Amniotic epithelial cell (primary cell): Measurements from ENCODE around the gene TBC1D5.

Experiments used
- DNase-seq: peaks from one replicate; pipeline ENCODE4 v3.0.0-alpha.2; 2010; ENCODE audit warnings: low read depth

TBC1D5 gene

DNA sequence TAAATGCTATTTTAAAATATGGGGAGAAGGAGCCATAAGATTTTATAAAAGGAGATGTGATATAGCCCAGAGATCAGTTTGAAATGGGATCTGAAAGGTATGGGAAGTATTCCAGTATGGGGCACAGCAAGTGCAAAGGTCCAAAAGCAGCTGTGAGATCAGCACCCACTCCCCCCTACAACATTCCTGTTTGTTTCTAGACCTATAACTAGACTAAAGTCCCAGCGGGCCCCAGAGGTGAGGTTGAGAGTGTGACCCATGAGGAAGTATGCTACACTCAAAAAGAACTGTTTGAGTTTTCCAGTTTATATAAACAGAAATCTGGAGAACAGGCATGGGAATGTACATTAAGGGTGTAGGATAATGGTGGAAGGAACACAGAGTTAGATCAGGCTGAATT, 152.5 kb downstream of the TBC1D5 start:
- no peak for DNase-seq

DNA sequence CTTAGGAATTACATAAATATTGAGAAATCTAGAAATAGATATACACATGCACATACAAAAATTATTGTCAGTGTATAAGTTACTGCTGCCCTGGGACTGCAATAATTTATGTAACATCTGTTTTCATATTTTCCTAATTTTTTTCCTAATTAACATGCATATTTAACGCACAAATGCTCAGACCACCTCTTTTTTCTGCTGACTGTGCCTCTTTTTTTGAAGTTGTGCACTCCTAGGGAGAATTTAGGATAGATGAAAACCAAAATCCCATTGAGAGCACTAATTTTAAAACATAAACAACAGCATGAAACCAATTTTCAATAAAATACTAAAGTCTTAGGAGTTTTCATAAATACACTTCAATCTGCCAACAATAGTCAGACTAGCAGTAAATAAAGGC, 154.0 kb downstream of the TBC1D5 start:
- no peak for DNase-seq

DNA sequence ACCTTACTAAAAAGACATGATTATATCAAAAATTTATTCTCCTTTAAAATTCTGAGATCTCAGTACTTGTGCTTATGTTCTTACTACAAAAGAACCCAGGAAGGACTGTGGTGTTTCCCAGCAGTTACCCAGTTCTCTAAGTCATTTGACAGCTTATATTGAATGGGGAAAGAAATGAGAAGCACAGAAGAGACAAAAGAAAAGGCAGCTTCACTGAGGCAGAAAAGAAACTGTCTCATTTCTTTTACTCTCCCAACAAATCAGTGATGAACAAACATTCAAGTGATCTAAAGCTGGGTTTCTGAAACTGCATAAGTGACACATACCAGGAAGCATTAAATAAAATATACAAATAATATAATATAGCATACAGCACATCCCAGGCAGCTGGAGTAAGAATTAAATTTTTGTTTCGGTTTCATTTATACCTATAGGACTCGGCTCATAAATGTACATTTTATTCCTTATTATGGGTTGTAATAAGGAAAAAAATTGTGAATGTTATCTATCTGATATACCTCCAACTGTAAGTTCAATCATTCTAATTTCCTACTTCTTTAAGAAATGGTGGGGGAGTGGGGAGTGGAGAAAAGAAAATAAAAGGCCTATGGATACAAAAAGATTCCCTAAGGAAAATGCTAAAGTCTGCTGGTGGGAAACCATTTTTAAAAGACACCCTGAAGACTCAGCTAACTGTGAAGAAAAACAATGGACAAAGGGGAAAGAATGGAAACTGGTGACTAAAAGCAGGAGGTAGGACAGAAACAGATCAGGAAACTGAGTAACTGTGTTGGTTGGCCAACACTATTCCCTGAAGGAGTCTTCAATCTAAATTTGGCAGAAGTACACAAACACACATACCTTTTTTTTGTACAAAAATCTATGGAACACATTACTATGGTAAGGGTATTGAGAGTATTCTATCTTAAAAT, 156.8 kb downstream of the TBC1D5 start:
- DNase-seq, result no peak

DNA sequence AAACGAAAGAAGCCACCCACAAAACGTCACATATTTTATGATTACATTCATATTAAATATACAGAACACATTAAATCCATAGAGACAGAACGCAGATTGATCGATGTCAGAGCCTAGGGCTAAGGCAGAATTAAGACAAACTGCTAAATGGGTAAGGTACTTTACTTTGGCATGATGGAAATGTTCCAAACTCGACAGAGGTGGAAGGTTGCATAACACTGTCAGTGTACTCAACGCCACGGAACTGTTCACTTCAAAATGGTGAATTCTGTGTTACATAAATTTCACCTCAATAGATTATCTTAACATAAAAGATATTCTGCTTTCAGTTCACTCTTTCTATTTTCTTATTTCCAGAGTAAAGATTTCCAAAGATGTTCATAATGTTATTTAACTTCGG, 158.4 kb downstream of the TBC1D5 start:
- no peak for DNase-seq

DNA sequence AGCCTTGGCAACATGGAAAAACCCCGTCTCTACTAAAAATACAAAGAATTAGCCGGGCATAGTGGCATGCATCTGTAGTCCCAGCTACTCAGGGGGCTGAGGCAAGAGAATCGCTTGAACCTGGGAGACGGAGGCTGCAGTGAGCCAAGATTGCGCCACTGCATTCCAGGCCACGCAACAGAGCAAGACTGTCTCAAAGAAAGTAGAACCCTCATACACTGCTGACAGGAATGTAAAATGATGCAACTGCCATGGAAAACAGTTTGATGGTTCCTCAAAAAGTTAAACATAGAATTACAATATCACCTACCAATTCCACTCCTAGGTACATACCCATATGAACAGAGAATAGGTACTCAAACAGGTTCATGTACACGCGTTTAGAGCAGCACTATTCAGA, 158.9 kb downstream of the TBC1D5 start:
- peak; percentile 79 for DNase-seq

DNA sequence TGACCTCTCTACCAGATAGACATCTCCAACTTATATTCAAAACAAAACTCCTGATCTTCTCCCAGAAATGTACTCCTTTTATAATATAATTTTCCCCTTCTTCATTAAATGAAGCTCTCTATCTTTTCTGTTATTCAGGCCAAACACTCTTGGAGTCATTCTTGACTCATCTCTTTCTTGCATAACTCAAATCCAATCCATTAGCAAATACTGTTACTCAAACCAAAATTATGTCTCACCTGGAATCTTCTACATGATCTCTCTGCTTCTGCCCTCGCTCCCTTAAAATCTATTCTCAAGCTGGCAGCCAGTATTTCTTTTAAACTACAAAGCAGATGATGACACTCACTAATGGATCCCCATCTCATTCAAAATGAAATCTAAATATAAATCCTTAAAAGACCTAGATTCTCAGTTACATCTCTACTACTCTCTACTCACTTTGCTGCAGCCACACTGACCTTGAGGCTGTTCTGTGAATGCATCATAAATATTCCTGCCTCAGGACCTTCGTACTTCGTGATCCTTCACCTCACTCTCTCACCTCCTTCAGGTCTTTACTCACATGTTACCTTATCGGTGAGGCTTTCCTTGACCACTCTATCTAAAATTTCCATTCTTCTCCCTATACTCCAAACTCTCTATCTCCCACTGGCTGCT, 160.9 kb downstream of the TBC1D5 start:
- peak; percentile 68 for DNase-seq

DNA sequence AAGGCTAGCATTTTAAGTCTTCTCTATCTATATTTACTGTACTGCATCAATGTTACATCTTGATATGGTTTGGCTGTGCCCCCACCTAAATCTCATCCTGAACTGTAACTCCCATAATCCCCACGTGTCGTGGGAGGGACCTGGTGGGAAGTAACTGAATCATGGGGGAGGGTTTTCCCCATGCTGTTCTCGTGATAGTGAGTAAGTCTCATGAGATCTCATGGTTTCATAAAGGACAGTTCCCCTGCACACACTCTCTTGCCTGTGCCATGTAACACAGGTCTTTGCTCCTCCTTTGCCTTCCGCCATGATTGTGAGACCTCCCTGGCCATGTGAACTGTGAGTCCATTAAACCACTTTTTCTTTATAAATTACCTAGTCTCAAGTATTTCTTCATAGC, 161.5 kb downstream of the TBC1D5 start:
- DNase-seq, result peak; percentile 22

DNA sequence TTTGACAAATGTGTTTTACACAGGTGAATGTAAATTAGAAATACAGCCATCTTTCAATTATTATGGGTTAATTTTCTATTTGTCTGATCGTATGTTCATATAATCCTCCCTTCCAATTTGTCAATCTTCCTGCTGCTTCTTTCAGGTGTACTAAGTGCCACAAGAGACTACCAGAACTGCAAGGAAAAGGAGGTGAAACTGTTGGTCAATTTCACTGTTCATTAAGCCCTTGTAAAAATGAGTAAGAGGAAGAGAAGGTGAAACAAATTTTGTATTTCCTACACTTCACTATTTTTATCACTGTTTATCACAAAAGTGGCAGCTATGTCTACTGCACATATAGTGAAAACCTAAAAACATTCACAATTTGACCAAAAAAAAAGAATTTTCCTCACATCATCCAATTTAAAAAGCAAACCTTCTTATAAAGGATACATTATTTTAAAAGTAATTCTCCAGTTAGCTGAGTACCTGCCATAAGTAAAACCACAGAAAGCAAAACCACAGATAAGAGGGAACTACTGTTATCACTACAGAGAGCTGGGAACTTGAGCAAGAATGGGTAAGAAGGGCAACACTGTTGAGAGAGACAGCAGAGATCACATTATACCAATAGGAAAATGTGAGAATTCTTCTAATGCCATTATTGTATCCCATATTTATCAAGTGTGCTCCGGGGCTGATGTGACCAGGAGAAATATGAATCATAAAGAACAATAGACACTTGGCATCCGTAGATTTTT, 163.0 kb downstream of the TBC1D5 start:
- DNase-seq, result peak; percentile 90

DNA sequence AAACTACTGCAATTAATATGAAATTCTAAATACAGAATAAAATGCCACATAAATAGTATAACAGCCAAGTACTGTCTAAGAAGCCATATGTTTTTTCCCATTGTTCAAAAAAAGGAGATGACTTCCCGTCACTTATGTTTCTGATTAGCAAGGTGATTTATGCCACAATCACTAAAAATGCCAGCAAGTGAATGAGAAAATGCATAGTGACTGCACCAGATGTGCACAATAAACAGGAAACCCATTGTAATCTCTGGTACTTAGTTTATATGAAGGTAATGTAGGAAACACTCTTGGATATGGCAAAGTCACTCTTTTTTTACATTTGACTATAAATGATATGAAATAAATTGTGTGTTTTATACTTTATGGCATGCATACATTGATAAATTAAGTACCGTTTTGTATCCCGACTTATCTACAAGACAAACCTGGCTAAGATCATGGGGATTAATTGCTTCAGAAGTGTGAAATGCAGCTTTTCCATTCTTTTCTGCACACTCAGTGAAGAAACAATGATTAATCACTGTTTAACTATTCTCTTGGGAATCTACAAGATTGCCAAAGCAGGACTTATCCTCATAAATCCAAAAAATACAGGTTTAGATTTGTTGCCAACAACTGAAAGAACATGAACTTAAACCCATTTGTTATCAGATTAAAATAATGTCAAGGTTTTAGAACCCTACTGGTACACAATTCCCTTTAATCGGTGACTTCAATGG, 164.5 kb downstream of the TBC1D5 start:
- peak; percentile 85 for DNase-seq

DNA sequence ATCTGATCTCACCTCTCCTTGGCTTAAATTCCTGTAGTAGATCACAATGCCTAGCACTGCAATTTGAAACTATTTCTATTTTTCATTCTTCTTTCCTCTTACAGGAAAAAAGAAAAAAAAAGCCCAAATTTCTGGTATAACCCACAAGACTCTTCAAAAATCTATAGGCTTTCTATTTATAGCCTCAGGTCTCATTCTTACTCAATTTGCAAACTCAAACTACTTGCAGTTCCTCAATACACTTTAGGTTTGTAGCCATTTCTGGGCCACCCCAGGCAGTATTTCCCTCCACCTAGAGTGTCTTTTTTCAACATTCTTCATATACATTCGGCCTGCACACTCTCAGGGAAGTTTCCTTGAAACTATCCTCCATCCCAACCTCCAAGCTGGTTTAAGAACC, 169.0 kb downstream of the TBC1D5 start:
- no peak for DNase-seq

DNA sequence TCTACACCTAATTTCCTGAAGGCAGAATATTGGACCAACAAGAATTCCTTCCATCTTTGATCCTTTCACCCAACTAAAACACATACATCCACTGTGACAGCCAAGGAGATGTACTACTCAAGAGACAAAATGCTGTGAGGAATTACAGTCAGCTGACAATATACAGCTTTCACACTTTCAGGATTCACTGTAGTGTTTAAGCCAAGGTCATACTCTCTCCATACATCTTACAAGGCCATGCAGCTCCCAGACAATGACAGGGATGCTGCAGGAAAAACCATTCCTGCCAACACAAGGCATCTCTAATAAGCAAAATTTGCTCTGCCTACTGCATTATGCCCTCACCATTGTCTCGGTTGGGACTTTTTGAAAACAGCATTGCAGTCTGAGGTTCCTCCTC, 170.7 kb downstream of the TBC1D5 start:
- DNase-seq, result no peak

DNA sequence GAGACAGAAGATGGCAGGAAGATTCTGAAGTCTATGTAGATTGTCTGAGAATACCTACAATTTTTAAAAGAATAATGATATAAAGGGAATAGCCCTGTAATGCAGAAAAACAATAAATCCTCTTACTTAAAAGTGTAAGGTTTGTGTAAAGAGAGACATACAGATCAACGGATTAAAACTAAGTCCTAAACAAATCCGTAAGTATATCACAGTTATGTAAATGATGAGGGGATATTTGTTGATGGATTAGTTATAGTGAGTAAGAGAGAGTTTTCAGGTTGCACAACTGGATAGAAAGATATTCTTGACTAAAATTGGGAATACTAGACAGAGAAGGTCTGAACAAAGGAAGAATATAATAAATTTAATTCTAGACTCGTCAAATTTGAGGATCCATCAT, 179.6 kb downstream of the TBC1D5 start:
- no peak for DNase-seq

DNA sequence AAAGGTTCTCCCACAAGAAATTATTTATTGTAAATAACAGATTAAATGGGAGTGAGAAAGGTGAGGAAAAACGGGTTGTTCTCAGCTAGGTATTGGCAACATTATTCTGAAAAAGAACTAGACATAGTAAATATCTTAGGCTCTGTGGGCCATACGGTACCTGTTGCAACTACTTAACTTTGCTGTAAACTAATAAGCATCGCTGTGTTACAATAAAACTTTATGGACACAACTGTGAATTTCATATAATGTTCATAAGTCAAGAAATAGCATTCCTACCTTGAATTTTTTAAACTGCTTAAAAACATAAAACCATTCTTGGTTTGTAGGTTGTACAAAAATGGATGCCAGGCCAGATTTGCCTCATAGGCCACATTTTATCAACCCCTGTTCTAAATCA, 183.9 kb downstream of the TBC1D5 start:
- no peak for DNase-seq

DNA sequence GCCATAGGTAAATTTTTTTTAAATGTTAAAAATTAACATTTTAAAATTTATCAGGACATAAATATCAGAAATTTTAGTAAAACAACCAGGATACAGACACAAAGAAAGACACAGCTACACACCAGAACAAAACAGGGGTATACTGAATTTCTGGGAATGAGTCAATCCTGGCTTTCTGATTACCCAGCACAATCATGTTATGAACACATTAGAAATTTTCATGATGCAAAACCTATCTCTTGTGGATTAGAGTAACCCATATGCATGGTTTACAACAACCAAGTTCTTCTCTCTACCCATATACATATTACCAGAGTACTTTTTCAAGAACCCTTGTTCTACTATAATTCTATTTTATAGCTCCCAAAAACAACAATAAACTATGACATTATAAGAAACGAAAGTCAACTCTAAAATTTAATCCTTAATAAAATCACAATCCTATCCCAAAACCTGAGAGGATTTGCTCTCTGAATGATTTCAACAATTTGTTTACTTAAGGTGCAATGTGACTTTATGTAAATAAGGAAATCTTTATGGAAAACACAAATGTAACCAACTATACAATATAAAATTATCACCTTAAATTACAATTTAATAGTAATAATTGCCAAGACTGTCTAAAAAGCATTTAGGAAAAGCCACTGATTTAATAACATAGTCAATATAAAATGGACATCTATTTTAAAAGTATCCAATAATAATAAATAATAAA, 184.5 kb downstream of the TBC1D5 start:
- DNase-seq, result no peak

DNA sequence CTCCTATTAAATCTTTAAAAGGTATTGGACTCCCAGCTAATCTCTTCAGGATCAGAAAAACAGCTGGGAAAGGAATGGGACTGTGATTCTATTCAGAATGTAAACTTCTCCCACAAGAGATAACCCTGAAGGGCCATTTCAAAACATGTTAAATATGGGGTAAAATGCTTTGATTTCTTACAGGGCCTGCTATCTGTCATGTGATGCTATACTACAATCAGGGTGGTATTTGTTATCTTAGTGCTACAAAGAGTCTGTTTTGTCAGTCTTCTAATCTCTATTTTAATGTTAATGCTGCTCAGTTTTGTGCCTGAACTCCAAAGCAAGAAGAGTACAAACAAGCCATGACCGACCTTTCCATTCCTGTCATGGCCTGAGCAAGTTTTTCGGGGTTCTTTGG, 186.9 kb downstream of the TBC1D5 start:
- peak; percentile 63 for DNase-seq

DNA sequence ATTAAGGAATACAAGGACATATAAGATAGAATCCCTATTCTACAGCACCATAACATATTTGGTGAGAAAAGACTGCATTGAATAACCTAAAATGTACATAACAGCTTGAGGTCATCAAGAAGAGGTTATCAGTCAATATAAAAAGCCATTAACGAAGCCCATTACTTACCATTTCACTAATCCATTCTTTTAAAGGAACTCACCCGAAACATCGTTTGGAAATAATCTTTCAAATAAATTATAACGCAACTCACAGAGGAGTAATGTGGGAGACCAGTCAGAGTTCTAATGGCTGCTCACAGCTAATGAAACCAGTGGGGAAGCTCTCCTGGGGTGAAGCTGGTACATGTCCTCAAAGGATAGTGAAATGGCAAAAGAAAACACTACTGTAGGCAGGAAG, 188.4 kb downstream of the TBC1D5 start:
- no peak for DNase-seq

DNA sequence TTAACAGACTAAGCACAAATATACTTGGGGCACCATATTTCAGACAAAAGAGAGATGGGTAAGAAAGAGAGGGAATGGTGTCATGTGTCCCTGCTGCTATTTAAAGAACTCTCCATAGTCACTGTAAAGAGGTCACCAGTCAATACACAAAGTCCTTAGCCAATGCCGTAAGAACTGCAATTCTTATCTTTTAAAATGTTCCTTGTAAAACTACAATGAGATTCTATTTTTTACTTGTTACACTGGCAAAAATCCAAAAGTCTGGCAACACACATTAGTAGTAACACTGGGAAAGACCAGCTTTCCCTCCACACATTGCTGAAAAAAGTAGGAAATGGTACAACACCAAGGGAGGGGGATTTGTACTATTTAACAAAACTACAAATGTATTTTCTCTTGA, 189.4 kb downstream of the TBC1D5 start:
- DNase-seq, result no peak

DNA sequence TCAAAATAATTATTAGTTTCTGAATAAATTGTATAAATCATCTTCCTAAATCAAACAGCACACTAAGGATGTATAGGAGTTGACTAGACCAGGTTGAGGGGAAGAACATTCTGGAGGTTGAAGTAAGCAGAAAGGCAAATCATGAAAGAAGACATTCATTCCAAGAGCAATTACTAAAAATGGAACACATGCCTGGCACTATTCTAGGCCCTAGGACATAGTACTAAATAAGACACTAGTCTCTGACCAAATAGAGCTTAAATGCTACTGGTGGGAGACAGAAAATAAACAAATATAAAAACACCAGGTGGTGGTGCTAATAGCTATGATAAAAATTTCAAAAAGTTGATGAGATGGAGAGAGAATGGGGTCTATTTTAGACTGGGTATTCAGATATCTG, 190.1 kb downstream of the TBC1D5 start:
- DNase-seq, result no peak

DNA sequence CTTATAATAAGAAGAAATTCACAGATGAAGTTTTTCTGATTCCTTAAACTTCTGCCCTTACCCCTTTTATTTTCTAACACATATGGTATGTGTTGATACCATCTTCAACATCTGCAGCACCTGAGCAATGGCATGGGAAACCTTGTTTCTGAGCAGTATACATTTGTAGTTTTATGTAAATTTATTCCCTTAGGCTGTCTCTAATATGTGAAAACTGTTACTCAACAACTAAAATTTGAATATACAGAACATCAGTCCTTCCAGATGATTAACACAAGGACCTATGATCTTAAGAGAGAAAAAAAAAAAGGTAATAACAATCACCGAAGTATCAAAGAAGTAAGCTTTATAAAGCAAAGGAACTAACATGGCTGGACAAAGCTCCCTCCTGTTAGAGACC, 190.5 kb downstream of the TBC1D5 start:
- no peak for DNase-seq

DNA sequence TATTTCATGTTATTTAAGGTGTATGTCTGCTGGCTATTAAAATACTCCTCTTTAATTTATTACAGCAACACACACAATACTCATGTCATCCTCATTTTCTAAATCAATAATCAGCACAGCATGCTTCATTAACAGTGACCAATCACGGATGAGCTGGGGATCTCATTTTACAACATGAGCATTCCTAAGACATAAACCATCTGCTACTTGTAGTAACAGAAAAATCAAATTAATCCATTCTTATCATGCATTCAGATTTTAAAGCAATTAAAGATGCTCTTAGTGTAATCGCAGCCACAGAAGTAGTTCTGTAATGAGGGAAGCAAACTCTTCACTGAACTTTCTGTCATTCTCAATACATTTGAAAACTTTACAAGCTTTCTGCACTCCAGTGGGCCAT, 191.1 kb downstream of the TBC1D5 start:
- no peak for DNase-seq

DNA sequence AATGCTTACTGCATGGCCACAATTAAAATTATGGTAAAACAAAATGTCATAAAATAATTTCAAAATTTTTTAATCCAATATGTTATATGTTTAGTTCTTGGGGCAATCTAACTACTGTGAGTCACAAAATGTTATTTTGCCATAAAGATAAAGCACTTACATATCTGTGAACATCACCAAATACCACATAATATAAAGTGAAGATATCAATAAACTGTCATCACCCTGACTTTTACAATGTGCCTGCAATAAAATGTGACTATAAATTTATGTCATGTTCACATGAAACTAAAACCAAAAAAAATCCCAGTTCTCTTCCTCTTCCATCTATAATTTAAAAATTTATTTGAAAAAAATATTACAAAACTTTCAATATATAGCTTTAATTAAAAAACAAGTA, 191.8 kb downstream of the TBC1D5 start:
- DNase-seq, result no peak
